ENCODE results near the gene CP. TPM values are rescaled to one million over a fixed set of nuclear protein-coding genes. Genes with fewer than 3 reads are reported as not detected.
A peak's percentile ranks its signal among the peaks of the same experiment; 100 is the strongest.

Gene CP
- total and polyA plus RNA-seq, 9 of the 15 experiments (the other 6 are each of a cell fraction or from before 2014, with no cell fraction given), result 0.30 to 0.75 TPM; not detected in 7

GRCh38 chr3:149151843-149152242 is 69.8 kb downstream of the CP start (continued):
- TF ChIP-seq NR2C2 (CRISPR knock-in tag; IDR thresholded peaks at IDR 0.05) (no peak), NR2C2 (tag; IDR thresholded peaks at IDR 0.05) (peak; percentile 66; the same call in 1 of the 2 replicates), CBX2 (IDR thresholded peaks at IDR 0.05; ENCODE audit: insufficient read depth, low read length, poor library complexity, severe bottlenecking) (no peak), RCOR1 (IDR thresholded peaks at IDR 0.05; ENCODE audit: borderline replicate concordance in 1 of 2, low read depth in 2 of 2, low read length in 2 of 2) (peak; percentile 78 to 98), ZNF23 (CRISPR knock-in tag; IDR thresholded peaks at IDR 0.05) (no peak), PML (IDR thresholded peaks at IDR 0.05; ENCODE audit: low read length) (peak; percentile 96), E2F6 (IDR thresholded peaks at IDR 0.05; ENCODE audit: borderline replicate concordance in 1 of 2, extremely low read depth in 1 of 2, insufficient read depth in 1 of 2, insufficient read length in 1 of 2, low read depth in 1 of 2, low read length in 1 of 2, poor library complexity in 1 of 2, severe bottlenecking in 1 of 2) (no peak), ZKSCAN8 (CRISPR knock-in tag; IDR thresholded peaks at IDR 0.05) (peak; percentile 46; the same call in 1 of the 2 replicates), FOXJ3 (CRISPR knock-in tag; IDR thresholded peaks at IDR 0.05) (no peak), EP400 (IDR thresholded peaks at IDR 0.05) (no peak), ZNF644 (tag; IDR thresholded peaks at IDR 0.05; ENCODE audit: low read depth) (peak; percentile 52; the same call in 1 of the 2 replicates), BACH1 (tag; IDR thresholded peaks at IDR 0.05) (peak; percentile 69; the same call in 1 of the 2 replicates), FOSL1 (tag; conservative IDR thresholded peaks at IDR 0.05) (peak; percentile 77), PHB2 (IDR thresholded peaks at IDR 0.05; ENCODE audit: low read depth) (no peak), NFIC (IDR thresholded peaks at IDR 0.05) (peak; percentile 82), ZNF184 (CRISPR knock-in tag; IDR thresholded peaks at IDR 0.05) (no peak), MEF2A (IDR thresholded peaks at IDR 0.05; ENCODE audit: control insufficient read depth, low read depth, low read length) (0 out of 2 replicates have a peak, but pooled peaks have one; percentile 28)
- TF ChIP-seq, protein P1, sequence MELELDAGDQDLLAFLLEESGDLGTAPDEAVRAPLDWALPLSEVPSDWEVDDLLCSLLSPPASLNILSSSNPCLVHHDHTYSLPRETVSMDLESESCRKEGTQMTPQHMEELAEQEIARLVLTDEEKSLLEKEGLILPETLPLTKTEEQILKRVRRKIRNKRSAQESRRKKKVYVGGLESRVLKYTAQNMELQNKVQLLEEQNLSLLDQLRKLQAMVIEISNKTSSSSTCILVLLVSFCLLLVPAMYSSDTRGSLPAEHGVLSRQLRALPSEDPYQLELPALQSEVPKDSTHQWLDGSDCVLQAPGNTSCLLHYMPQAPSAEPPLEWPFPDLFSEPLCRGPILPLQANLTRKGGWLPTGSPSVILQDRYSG (tag; conservative IDR thresholded peaks at IDR 0.05; ENCODE audit: low read depth), result peak; percentile 73; the same call in 1 of the 2 replicates
- TF ChIP-seq, protein P2, sequence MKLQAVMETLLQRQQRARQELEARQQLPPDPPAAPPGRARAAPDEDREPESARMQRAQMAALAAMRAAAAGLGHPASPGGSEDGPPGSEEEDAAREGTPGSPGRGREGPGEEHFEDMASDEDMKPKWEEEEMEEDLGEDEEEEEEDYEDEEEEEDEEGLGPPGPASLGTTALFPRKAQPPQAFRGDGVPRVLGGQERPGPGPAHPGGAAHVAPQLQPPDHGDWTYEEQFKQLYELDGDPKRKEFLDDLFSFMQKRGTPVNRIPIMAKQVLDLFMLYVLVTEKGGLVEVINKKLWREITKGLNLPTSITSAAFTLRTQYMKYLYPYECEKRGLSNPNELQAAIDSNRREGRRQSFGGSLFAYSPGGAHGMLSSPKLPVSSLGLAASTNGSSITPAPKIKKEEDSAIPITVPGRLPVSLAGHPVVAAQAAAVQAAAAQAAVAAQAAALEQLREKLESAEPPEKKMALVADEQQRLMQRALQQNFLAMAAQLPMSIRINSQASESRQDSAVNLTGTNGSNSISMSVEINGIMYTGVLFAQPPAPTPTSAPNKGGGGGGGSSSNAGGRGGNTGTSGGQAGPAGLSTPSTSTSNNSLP (IDR thresholded peaks at IDR 0.05; ENCODE audit: borderline replicate concordance, low read depth, low read length), result no peak
- TF ChIP-seq, protein P3, sequence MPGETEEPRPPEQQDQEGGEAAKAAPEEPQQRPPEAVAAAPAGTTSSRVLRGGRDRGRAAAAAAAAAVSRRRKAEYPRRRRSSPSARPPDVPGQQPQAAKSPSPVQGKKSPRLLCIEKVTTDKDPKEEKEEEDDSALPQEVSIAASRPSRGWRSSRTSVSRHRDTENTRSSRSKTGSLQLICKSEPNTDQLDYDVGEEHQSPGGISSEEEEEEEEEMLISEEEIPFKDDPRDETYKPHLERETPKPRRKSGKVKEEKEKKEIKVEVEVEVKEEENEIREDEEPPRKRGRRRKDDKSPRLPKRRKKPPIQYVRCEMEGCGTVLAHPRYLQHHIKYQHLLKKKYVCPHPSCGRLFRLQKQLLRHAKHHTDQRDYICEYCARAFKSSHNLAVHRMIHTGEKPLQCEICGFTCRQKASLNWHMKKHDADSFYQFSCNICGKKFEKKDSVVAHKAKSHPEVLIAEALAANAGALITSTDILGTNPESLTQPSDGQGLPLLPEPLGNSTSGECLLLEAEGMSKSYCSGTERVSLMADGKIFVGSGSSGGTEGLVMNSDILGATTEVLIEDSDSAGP (CRISPR knock-in tag; IDR thresholded peaks at IDR 0.05), result no peak
